Measurements from ENCODE around the gene TAMALIN.

DNA sequence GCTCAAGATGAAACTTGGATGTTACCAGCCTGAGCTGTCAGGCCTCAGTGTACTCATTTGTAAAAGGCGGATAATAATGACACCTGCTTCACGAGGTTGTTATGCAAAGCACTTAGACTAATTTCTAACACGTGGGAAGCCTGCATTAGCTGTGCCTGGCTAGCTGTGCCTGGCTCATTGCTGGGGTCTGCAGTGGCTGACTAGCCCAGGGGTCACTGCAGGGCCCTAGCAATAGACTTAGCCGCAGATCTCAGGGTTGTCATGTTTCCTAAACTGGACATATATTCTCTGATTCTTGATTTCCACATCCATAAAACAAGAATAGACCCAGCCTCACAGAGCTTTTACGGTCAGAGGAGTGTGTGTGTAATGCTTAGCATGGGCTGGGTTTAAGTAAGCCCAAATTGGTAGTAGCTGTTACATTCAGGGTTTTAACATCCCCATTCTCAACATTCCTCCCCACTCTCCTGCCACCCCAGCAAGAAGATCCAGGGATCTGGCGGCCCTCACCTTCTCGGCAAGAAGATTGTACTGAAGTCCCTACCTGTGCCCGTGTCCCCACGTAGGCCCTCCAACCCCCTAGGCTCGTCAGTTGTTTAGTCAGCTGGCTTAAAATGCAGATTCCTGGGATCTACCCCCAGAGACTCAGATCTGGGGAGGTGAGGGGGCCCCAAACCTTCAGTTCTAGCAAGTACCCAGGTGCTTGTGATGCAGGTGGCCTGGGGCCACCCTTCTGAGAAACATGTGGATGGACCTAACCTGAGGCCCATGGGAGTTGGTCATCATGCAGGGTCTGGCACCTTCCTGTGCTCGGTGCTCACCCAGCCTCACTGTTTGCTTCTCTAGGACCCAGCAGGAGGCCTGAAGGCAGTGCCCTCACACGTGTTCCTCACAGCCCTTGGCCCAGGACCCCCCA is 53.1 kb downstream of the TAMALIN start:
- TF ChIP-seq GATA2 (IDR thresholded peaks at IDR 0.05; ENCODE audit: low read depth, low read length), result no peak
- TF ChIP-seq GATA3 (IDR thresholded peaks at IDR 0.05; ENCODE audit: low read depth, low read length), result no peak

All from SH-SY5Y (cell line).